HG03064 (cell line): ENCODE results near the gene FREM1.

Source experiments
- ATAC-seq: cut with Tn5 transposase; IDR thresholded peaks from one replicate; pipeline ENCODE4 v1.9.1; 2021; ENCODE audit warnings: low read depth; ENCODE audit not compliant: unreplicated experiment

FREM1 gene

DNA sequence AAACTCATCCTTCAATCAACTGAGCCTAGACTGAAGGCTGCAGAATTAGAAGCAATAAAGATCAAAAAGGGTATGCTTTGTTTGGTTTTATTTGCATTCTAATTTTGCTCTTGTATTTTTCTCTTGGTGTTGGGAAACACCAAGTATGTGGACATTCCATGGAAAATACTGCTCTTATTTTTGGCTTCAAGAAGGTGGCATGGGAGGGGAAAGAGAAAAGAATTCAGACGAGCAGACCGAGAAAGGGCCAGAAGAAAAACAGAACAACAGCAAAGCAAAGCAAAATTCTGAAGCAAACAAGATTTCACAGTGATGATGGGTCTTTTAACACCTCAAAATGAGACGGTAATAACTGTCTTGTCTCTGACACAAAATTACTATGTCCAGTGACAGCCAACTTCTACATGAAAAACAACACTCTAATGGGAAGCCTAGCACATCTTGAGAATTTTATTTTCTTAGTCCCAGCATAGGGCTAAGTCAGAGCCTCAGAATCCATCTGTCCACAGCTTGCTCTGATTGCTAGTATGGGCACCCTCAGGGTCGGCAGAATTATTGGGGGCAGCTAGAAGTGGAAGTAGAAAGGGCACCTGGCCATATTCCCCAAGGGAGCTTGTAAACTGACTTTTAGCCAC is 26.8 kb downstream of the FREM1 start:
- ATAC-seq: no peak

DNA sequence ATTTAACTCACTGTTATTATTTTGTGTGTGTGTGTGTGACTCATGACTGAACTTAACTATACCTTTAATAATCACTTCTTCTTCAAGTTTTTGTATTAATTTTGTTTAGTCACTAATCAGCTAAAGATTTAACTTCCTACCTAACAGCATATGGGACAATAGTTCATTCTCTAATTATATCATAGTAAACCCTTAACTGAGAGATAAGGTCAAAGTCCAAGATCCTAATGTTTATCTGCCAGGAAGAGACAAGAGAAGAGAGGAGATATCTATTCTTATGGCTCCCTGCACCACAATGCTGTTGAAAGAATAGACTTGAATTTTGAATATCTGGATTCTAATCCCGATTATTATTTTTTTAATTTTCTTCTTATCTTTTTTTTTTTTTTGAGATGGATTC is 28.1 kb downstream of the FREM1 start:
- no peak for ATAC-seq

DNA sequence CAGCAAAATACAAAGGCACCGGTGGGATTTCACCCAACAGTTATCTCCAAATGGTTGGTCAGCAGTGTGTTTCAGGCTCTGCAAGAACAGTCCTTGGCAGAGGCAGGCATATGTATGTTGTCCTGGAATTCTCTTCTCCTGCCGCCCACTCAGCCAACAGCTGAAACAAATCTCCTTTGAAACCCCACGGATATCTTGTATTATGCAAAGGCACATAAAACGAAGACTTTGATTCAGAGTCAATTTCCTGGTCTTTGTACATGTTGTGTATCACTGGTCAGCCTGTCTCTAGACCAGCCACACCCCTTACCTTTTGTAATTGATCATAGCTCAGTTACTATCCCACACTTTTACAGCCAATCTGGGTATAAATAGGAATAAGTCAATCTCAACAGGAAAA is 29.2 kb downstream of the FREM1 start:
- ATAC-seq: no peak

DNA sequence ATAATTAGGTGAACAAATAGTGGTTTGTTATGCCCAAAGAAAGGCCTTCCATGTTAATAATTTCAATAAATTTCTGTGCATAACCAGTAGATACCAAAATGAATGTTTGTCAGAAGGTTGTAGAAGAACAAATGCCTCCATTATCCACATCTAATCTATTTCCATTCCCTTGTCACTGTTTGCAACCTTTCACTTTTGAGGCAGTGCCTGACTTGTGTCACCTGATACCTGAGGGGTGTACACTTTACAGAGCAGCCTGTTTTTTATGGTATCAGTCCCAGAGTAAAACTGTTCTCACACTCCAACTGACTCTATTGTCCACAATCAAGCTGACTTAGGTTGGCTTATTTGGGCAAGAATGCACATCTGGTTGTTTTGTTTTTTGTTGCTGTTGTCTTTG is 40.1 kb downstream of the FREM1 start:
- ATAC-seq: no peak

DNA sequence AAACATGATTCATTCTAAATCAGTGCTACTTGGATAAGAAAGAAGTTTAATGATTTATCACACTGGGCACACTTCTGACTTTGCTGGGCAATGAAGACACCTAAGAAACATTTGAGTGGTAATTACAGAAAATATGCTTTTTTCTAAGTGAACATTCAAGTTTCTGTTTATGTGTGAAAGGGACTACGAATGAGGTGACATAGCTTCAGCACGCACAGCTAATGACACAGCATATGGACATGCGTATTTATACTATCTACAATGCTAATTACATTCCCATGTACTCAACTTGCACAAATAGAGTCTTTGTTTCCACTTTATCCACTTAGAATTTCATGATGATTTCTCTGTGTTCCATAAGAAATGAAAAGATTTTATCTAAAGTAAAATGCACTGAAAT is 40.6 kb downstream of the FREM1 start:
- ATAC-seq: no peak

DNA sequence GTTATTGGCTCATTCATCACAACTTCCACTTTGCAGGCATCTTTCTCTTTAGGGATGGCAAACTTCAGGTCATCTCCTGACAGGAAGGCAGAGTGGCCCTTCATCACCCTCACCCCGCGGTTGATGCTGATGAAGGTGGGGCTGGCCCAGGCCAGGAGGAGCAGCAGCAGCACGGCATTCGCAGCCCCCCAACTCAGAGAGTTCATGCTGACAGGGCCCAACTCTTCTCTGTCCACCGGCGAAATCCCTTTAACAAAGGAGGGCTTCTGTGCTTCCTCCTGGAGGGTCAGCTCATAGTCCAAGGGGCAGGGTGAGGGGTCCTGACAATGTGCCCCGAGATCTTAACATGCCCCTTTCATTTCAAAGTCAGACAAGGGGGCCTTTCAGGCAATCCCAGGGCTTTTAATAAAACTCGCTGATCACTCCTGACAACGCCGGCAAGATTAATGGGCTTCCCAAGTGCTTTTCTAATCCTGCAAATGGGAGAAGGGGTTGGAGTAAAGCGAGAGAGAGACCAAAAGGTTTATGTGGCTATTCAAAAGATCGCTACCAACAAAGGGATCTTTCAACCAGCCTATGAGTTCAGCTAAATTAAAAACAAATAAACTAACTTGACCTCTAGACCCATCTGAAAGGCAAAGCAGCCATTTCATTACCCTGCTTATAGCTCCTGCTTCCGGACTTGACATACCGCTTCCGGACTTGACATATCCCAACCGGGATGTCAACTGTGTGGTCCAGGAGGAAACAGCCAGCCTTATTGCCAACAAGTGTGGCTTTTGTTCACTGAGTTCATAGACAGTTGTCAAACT is 41.2 kb downstream of the FREM1 start:
- ATAC-seq: no peak

DNA sequence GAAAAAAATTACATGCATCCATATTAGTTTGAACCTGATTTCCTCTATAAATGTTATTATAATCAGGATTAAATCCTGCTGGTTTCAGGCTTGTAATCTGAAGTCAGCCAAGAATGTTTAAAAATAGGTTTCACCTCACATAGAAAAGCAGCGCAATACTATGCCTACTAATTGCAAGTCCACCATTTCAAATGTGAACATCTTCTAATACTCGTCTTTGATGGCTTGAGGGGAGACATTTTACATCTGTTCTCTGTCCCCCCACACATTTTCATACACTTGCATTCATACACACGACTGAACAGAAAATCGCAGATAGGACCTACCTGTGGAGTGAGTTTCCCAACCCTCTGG is 41.8 kb downstream of the FREM1 start:
- ATAC-seq: no peak

DNA sequence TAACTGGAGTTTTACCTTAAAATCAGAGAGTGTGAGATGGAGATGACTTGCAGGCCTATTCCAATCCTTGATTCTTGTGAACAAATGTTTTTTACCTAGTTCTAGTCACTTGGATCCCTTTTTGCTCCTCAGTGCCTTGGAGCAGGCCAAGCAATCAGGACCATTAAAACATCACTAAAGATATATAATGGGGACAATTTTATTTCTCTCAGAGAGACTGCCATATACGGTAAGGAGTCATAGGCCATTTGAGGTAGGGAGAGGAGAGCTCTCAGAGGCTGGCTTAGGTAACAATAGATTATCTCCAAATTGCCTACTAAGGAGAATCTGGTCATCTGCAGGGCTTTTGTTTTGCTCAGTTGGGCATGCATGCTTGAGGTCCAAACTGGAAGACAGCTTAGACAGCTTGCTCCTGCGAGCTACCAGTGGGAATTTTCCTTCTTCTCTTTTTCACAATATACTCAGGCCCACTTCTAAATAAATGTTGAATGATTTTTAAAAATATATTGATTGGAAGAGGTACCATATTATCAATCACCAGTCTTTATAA is 44.0 kb downstream of the FREM1 start:
- ATAC-seq: no peak

DNA sequence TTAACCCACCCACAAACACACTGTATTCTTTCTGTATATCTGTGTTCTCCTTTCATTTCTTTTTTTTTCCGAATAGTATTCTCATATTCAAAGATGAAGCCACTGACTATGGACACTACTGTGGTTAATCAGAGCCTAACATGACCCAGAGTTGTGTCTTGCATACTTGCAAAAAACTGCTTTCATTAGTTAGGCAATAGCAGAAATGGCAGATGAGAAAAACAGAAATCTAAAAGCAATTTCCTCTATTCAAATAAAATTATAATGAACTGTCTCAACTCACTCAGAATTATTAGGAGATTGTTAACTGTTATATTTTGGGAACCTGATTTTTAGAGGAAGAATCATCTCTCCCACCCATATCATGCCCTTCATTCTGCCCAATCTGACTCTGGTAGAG is 45.9 kb downstream of the FREM1 start:
- ATAC-seq: no peak

DNA sequence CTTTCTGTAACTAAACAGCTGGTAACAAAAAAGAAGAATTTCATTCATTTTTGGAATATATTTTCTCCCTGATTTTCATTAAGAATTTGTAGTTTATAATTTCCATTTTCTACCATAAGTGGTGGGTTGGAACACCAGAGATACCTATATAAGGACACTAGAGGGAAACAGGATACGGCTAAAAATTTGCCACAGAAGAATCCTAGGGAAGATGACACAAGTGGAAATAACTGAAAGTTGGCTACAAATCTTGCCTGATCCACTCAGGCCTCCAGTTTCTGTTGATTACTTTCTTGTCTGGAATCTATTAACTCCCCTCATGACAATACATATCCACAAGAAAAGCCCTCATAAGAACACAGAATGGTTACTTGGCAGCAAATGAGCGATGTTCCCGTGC is 46.8 kb downstream of the FREM1 start:
- ATAC-seq: no peak

DNA sequence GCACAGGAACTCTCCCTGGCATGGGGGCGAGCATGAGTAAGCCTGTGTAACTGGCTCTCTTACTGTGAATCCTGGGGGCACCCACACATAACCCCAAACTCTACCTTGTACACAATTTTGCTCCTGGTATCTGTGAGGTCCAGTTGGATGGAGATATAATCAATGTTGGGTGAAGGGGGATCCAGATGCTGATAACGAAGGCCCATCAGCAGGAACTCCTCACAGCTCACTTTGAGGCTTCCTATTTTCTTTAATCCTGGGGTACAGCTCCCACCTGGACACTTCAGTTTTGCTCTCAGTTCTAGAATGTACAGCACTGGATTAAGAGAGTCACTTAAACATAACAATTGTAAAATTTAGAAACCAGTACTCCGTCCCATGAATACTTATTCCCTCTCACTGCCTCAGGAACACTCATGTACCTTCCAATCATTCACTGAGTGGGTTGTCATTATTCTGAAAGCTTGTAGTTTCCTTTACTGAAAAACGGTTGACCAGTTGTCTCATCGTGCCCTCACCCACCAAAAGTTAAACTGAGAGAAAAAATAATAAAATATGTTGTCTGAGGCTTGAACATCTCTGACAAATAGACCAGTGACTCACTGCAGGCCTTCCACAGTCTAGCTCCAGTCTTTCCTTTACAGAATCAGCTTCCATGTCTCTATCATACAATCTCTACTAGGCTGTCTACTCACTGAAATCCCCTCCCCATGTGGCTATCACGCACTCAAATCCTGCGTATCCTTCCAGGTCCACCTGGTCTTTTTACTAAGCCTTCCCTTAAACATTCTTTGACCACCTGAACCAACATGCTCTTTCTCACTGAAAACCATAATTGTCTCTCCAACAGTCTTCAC is 52.6 kb downstream of the FREM1 start:
- no peak for ATAC-seq

DNA sequence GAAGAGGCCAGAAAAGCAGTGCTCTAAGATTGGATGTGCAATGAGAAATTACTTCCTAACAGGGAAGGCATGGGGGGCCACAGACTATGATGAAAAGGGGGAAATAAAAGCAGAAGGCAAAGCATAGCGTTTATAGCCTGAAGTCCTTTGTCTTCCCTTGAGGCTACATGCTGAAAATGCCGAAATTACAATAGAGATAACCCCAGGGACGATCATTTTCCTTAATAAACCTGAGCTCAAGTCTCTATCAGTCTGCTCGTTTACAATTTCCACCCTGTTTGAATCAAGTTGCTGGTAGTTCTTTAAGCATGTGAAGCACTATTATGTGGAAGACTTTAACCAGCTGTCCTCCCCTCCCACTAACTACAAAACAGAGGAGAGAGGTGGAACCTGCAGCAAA is 60.4 kb downstream of the FREM1 start:
- no peak for ATAC-seq

DNA sequence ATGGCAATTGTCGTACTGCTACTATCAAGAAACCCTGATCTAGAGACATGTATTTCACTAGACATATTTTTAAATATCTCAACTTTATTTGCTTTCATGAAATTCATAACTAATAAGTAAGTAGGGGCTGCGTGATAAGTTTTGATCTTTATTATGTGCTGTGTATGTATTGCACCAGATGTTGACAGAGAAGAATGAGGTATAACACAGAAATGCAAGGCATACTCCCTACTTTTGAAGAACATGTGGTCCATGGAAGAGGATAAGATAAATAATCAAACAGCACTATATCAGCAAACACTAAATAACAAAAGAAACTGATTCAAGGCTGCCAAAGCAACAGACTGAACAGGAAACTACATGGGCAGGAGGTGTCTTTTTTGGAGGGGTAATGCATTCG is 60.9 kb downstream of the FREM1 start:
- no peak for ATAC-seq

DNA sequence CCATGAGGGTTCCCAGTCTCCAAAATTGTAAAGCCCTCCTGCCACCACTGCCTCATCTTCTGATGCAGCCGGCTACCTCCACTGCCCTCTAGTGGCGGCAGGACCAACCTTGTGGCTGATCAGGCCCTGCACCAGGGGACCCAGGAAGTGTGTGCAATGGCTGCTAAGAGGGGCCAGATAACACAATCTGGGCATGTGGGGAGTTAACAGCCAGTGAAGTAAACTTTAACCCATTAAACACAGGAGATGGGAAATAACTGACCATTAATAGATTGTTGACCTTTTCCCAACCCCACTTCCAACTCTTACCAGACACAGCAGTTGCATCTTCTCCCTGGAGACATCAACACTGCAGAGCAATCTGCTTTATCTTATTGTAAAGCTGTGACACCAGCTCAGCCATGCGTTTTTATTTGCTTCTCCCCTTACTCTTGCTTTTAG is 63.3 kb downstream of the FREM1 start:
- ATAC-seq: no peak

DNA sequence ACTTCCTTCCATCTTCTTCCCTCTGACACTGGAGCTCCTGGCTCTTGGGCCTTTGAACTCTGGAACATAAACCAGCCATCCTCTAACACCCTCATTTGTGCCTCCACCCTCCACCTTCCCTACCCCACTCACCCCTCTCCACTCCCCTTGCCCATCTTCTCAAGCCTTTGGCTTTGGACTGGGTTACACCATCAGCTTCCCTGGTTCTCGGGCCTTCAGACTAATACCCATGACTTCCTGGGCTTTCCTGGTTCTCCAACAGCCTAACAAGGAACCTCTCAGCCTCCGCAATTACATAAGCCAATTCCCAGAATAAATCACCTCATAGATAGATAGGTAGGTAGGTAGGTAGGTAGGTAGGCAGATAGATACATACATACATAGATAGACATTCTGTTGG is 67.1 kb downstream of the FREM1 start:
- ATAC-seq: no peak

DNA sequence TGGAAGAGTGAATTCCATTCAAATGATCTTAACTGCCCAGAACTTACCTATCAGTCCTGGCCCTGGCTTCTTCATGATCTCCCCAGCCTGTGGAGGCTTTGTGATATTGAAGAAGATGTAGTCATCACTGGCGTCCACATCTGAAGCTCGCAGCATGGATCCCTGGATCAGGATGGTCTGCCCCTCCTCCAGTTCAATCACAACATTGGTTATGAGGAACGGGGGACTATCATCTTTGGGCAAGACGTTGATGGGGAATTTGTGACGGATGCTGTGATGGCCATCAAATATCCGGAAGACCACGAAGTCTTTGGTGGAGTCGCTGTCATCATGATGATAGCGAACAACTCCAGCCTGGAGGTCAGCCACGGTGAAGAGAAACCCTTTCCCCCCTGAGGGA is 68.0 kb downstream of the FREM1 start:
- ATAC-seq: no peak

DNA sequence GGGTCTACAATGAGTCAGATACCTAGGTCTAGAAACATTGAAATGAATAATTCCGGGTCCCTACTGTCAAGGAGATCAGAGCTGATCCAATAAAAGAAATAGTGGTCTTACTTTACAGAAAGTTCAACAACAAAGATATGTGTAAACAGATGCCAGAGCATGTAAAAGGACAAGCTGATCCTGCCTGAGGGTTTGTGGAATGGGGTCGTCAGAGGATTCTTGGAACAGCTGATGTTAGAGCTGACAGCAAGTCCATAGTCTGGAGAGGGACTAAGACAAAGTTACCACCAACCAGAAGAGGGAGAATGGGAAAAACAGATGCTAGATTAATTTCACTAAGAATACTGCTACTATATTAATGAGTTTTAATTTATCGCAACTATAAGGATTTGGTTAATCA is 71.5 kb downstream of the FREM1 start:
- no peak for ATAC-seq

DNA sequence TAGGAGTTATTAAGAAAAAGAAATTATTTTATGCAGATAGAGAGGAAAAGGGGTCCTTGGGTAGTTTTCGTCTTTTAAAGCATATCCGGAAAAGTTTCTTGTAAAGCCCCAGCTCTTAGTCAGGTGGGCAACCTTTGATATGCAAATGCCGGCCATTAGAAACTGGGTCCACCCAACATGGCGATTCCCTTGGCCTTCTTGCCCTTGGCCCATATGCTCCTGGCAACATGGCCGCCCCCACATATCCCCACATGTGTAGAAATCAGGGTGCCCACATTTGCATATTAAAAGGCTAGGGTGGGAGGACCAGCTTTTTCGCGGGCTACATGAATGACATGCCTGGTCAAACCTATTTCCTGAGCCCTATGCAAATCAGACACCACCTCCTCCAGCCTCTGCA is 73.3 kb downstream of the FREM1 start:
- ATAC-seq: no peak

DNA sequence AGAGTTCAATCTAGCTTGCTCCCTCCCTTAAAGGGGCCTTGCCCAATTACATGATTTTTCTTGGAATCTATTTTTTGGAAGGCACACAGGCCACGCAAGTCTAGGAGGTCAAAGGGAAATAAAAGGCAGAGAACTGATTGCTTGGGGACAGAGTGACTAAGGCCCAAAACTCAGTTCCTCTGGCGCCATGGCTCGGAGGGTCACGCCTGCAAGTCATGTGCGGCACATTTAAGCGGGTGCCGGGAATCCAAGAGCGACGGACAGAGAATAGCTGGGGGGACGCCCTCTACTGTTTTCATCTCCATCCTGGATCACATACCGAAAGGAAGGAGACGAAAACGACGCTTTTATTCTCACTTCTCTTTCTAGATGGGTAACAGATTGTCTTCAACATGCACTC is 78.6 kb downstream of the FREM1 start:
- ATAC-seq: no peak

DNA sequence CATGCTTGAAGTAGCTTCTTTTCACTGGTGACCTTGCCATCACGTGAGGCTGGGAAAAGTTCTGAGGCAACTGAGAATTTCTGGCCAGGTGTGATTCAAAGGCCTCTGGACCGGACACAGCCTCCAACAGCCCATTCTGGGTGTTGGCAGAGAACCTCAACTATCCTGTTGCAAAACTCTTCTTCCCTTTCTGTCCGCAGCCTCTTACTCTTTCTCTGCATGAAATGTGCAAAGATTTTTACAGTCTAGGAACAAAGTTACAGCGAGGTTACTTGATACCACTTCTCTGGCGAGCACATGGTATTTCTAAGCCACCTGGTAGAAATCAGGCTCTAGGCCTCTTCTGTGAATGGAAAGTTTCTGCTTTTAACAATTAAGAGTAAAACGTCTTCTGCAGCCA is 79.2 kb downstream of the FREM1 start:
- ATAC-seq: no peak

DNA sequence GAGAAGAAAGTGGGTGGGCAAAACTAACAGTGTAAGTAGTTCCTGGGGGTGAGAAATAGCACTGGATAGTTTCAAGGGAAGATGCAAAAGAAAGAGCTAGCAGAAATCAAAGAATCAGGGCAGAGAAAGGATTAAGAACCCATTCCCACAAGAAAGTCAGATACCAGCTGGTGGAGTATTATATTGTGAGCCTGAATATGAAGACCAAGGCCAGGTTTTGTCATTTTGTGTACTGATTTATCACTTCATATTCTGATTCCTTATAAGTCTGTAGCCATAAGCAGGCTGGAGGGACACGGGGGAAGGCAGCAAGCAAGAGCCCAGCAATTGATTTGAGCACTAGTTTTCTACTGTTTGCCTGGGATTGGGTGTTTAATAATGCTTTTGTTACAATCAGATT is 80.2 kb downstream of the FREM1 start:
- no peak for ATAC-seq
